Measurements from ENCODE around the gene S100A2. TPM values are rescaled to one million over a fixed set of nuclear protein-coding genes. Genes with fewer than 3 reads are reported as not detected.
A peak's percentile ranks its signal among the peaks of the same experiment; 100 is the strongest.

S100A2 gene
- total and polyA plus RNA-seq, 2 of the 13 experiments (the other 11 are each of a cell fraction or from before 2014, with no cell fraction given): 1.2 TPM

DNA sequence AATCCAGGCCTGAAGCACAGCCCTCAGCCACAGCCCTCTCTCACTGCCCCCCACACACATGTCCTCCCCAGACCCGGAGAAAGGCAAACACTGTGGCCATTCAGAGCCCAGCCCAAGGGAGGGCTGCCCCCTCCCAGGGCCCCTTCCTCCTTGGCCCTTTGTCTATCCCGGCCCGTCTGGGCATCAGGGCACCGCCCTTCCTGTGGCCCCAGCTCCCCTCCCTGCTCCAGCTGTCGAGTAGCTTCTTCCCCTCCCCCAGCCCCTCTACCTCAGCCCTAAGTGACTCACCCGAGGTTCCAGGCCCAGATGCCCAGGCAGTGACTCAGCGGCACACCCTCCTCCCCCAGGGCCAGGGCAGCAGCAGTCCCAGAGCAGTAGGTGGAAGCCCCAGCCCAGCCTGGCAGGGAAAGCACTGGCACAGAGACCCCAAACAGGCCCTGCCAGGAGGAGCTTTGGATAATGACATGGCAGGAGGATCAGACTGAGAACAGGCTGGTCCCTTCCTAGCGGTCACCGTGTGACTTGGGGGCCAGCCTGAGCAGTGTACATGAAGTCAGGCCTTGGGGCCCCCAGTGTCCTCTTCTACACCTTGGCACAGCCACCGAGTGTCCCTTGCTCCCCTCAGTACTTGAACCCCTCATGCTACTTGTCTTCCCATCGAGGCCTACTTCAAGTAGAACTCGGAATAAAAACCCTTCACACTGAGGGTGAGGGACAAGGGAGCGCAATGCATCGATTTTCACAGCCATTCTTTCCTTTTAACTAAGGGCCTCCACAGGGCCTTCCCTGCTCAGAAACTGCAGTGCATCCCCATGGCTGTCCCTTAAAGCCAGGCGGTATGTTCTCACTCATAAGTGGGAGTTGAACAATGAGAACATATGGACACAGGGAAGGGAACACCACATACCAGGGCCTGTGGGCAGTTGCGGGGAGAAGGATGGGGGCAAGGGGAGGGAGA, 1.0 kb upstream of the S100A2 start (continued):
- TF ChIP-seq SKIL (CRISPR knock-in tag; IDR thresholded peaks at IDR 0.05; ENCODE audit: borderline replicate concordance) (peak; percentile 49; the same call in 1 of the 2 replicates), ZNF556 (CRISPR knock-in tag; IDR thresholded peaks at IDR 0.05; ENCODE audit: borderline replicate concordance) (0 out of 2 replicates have a peak, but pooled peaks have one; percentile 41), HNRNPH1 (optimal IDR thresholded peaks at IDR 0.05; ENCODE audit: low read depth, low read length) (no peak), BRD4 (CRISPR knock-in tag; IDR thresholded peaks at IDR 0.05) (peak; percentile 36; the same call in 1 of the 2 replicates), PLRG1 (conservative IDR thresholded peaks at IDR 0.05) (no peak), ZBTB7A (CRISPR knock-in tag; IDR thresholded peaks at IDR 0.05) (no peak), BORCS8-MEF2B (CRISPR knock-in tag; IDR thresholded peaks at IDR 0.05) (0 out of 2 replicates have a peak, but pooled peaks have one; percentile 32), ZNF816 (CRISPR knock-in tag; IDR thresholded peaks at IDR 0.05; ENCODE audit: borderline replicate concordance) (no peak), ZNF678 (CRISPR knock-in tag; IDR thresholded peaks at IDR 0.05) (no peak), ZFYVE20 (CRISPR knock-in tag; IDR thresholded peaks at IDR 0.05; ENCODE audit: borderline replicate concordance, low read depth) (no peak), AKNA (CRISPR knock-in tag; IDR thresholded peaks at IDR 0.05; ENCODE audit: borderline replicate concordance) (no peak), RAD51 (IDR thresholded peaks at IDR 0.05; ENCODE audit: borderline replicate concordance) (no peak)

All from HepG2 (cell line).